Thymus (tissue), 11 donors: ENCODE data around the gene NCAPG2. TPM values are rescaled to one million over a fixed set of nuclear protein-coding genes. Genes with fewer than 3 reads are reported as not detected.
A peak's percentile ranks its signal among the peaks of the same experiment; 100 is the strongest.

Source experiments
- DNase-seq, 9 donors: peaks; one replicate each; pipeline ENCODE4 v3.0.0-alpha.2; 2013; ENCODE audit warnings: low spot score in 9 of 9, low read depth in 6 of 9, missing footprints in 1 of 9
- H3K27ac ChIP-seq, 2 donors: one replicate each; pipeline ENCODE4 v1.5.1; 2013; ENCODE audit warnings: control low read depth in 1 of 2, low read depth in 1 of 2, low read length in 1 of 2, mild to moderate bottlenecking in 1 of 2, moderate library complexity in 1 of 2
- H3K27me3 ChIP-seq, 2 donors: one replicate each; pipeline ENCODE4 v1.5.1; 2013; ENCODE audit warnings: low read length in 1 of 2; ENCODE audit not compliant: control insufficient read depth in 2 of 2, insufficient read depth in 1 of 2
- H3K36me3 ChIP-seq, 2 donors: one replicate each; pipeline ENCODE4 v1.5.1; 2013; ENCODE audit warnings: low read length in 1 of 2, mild to moderate bottlenecking in 1 of 2, moderate library complexity in 1 of 2; ENCODE audit not compliant: control insufficient read depth in 2 of 2, insufficient read depth in 2 of 2
- H3K4me1 ChIP-seq, 2 donors: one replicate each; pipeline ENCODE4 v1.5.1; 2013; ENCODE audit warnings: low read length in 2 of 2; ENCODE audit not compliant: control insufficient read depth in 2 of 2, insufficient read depth in 2 of 2
- H3K4me3 ChIP-seq, 2 donors: one replicate each; pipeline ENCODE4 v1.5.1; 2013; ENCODE audit warnings: low read length in 2 of 2, control low read depth in 1 of 2, mild to moderate bottlenecking in 1 of 2
- H3K9me3 ChIP-seq, 2 donors: one replicate each; pipeline ENCODE4 v1.5.1; 2013; ENCODE audit warnings: low read length in 1 of 2, mild to moderate bottlenecking in 1 of 2; ENCODE audit not compliant: control insufficient read depth in 2 of 2, insufficient read depth in 1 of 2
- WGBS: extraction: QIAGEN DNeasy Blood & Tissue Kit; methylation state at CpG from one replicate; pipeline ENCODE4 v1.1.7; 2013; 5-methylcytosine and 5-hydroxymethylcytosine counted together
- polyA plus RNA-seq: library from polyadenylated mRNA; stranded (reverse); fragments of 200-250 nt; gene quantifications from one replicate; pipeline ENCODE4 v1.2.3, GENCODE V29; 2013
- total RNA-seq: library from RNA; stranded (reverse); fragments of 120-200 nt; gene quantifications from one replicate; pipeline ENCODE4 v1.2.4, GENCODE V29; 2013
- donor health status: healthy.

NCAPG2 gene
- total and polyA plus RNA-seq, 2 donors, result 3.8 to 22.7 TPM

DNA sequence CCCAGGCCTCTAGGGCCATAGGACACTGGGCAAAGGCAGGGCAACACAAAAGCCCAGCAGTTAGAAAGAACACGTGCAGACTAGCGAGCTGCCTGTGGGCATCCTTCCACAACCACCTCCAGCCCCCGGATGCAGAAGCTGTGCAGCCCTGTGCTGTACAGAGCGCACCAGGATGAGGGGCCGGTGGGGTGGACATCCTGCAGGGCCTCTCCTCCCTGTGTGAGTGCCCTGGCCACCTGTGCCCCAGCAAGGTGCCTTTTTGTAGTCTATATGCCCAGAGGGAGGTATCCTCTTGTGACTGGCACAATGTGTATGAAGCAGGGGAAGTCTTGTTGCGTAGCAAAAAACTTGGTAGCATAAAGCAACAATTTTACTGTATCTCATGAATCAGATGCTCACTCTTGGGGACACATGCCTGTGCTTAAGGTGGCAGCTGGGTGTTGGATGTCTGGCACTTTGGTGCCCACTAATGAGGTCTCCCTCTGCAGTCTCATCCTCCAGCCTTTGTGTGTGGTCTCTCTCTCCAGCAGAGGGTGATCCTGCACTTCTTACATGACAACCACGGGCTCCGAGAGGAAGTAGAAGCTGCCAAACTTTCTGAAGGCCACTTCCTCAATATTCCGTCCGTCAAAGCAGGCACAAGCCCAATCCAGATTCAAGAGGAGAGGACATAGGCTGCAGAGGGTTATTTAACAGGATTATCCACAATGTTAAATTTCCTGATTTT lies 8.7 kb downstream of the NCAPG2 start:
- WGBS, result 68% methylated on average over 10 of the region's 10 CpGs
- Histone ChIP-seq H3K4me1 (peaks cover 0 to 2% of the 10 kb centered on the region in 2 donors), H3K4me3 (no peak overlapping the region), H3K9me3 (no peaks in the 10 kb centered on the region), H3K27me3 (no peaks in the 10 kb centered on the region), H3K36me3 (peaks cover 11 to 58% of the 10 kb centered on the region in 2 donors), H3K27ac (peak overlapping the region in 1 of 2 donors; percentile 25)
- DNase-seq, result peak in 8 of 9 donors; percentile 11 to 68 (median 32)

DNA sequence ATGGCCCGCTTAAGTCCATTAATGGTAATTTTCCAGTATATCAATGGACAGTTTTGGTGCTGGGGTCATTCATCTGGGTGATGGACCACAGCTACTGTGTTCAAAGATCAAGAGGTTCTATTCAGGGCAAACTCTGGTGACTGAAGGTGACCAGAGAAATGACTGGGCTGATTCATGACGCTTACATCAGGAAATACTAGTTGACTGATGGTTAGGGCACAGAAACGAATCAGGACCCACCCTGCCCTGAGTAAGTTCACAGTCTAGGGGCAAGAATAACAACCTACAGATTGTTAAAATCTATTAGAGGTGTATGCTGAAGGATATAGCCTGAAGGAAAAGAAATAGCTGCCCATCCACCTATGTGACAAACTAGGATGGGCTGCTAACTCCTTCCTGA lies 9.5 kb downstream of the NCAPG2 start:
- H3K27ac ChIP-seq, result no peak overlapping the region
- H3K36me3 ChIP-seq, result peaks cover 8 to 56% of the 10 kb centered on the region in 2 donors
- no peaks in the 10 kb centered on the region for H3K27me3 ChIP-seq
- H3K4me3 ChIP-seq, result no peak overlapping the region
- no peaks in the 10 kb centered on the region for H3K4me1 ChIP-seq
- WGBS, result 66% methylated on average over 3 of the region's 3 CpGs
- no peak for DNase-seq
- H3K9me3 ChIP-seq, result no peaks in the 10 kb centered on the region

GRCh38 chr7:158694650-158695049 lies 10.0 kb downstream of the NCAPG2 start:
- Histone ChIP-seq H3K27me3 (no peaks in the 10 kb centered on the region), H3K4me3 (no peak overlapping the region), H3K4me1 (no peaks in the 10 kb centered on the region), H3K9me3 (no peaks in the 10 kb centered on the region), H3K36me3 (peaks cover 8 to 56% of the 10 kb centered on the region in 2 donors), H3K27ac (no peak overlapping the region)
- DNase-seq, result no peak
- WGBS, result 89% methylated on average over 6 of the region's 6 CpGs

- Histone ChIP-seq H3K36me3 (peaks cover 12 to 69% of the 10 kb centered on the region in 2 donors), H3K9me3 (no peaks in the 10 kb centered on the region), H3K4me1 (no peaks in the 10 kb centered on the region), H3K27ac (no peak overlapping the region), H3K4me3 (no peak overlapping the region), H3K27me3 (no peaks in the 10 kb centered on the region)
- DNase-seq, result no peak
- WGBS, result 97% methylated on average over 2 of the region's 2 CpGs
Measured at GRCh38 chr7:158689488-158689887, 15.1 kb downstream of the NCAPG2 start.

DNA sequence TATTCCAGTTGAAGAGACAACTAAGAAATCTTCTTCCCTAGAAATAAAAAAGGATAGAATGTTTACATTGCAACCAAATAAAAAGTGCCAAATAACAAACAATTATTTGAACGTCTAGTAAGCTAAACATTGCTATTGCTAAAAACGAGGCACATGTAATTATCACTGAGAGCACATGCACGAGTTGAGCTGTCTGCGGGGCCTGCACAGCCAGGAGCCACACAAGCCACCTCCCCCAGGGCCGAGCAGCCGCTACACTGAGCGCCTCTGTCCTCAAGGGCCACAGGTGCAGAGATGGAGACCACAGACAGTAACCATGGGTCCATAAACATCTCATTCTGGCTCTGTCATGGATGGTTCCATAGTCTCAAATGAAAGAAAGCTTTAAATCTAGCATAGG lies 17.2 kb downstream of the NCAPG2 start:
- Histone ChIP-seq H3K27me3 (no peaks in the 10 kb centered on the region), H3K4me1 (no peaks in the 10 kb centered on the region), H3K4me3 (no peak overlapping the region), H3K36me3 (peaks cover 21 to 72% of the 10 kb centered on the region in 2 donors), H3K9me3 (no peaks in the 10 kb centered on the region), H3K27ac (no peak overlapping the region)
- no peak for DNase-seq
- 97% methylated on average over 7 of the region's 7 CpGs for WGBS

DNA sequence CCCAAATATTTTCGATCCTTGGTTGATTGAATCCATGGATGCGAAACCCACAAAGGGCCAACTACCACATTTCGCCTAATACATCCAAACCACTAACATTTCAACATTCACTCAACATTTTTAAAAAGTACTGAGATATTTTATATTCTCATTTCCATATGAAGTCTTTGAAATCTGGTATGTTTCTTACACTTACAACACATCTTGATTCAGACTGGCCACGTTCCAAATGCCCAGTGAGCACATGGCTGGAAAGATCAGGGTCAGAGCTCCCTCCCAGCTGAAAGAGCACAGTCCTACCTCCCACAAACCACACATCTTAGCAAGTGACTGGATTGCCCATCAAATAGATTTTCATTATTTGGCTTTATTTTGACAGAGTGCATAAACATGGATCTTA lies 18.9 kb downstream of the NCAPG2 start:
- no peaks in the 10 kb centered on the region for H3K4me1 ChIP-seq
- WGBS, result 98% methylated on average over 4 of the region's 4 CpGs
- H3K36me3 ChIP-seq, result peaks cover 21 to 71% of the 10 kb centered on the region in 2 donors

DNA sequence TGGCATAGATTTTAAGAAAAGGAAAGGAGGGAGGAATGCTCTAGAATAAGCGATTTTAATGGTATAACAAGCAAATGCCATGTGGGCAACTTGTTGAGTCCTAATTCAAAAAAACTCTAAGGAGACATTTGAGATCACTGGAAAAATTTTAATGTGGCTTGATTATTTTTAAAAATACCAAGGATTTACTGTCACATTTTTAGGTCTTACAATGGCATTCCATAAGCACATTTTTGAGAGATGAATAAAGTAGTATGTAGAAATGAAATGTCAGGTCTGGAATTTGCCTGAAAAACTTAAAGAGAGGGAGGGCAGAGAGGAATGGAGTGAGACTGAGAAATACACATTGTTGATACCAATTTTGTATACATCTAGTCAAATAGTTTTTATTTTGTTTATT lies 20.3 kb downstream of the NCAPG2 start:
- no peak for DNase-seq
- Histone ChIP-seq H3K4me1 (no peaks in the 10 kb centered on the region), H3K4me3 (no peak overlapping the region), H3K27ac (no peak overlapping the region), H3K27me3 (no peaks in the 10 kb centered on the region), H3K9me3 (no peaks in the 10 kb centered on the region), H3K36me3 (peaks cover 30 to 73% of the 10 kb centered on the region in 2 donors)
- 98% methylated on average over 1 of the region's 1 CpG for WGBS

More for the DNA sequence above, 18.9 kb downstream of the NCAPG2 start:
- Histone ChIP-seq H3K4me3 (no peak overlapping the region), H3K9me3 (no peaks in the 10 kb centered on the region), H3K27ac (no peak overlapping the region), H3K27me3 (no peaks in the 10 kb centered on the region)
- DNase-seq, result no peak

GRCh38 chr7:158683541-158683940 lies 21.1 kb downstream of the NCAPG2 start:
- Histone ChIP-seq H3K4me1 (no peaks in the 10 kb centered on the region), H3K9me3 (no peaks in the 10 kb centered on the region), H3K27me3 (no peaks in the 10 kb centered on the region), H3K27ac (no peak overlapping the region), H3K36me3 (peaks cover 32 to 73% of the 10 kb centered on the region in 2 donors), H3K4me3 (no peak overlapping the region)
- DNase-seq, result no peak
- 93% methylated on average over 2 of the region's 2 CpGs for WGBS

GRCh38 chr7:158682456-158682855 lies 22.1 kb downstream of the NCAPG2 start:
- Histone ChIP-seq H3K27ac (no peak overlapping the region), H3K27me3 (no peaks in the 10 kb centered on the region), H3K4me1 (no peaks in the 10 kb centered on the region), H3K9me3 (no peaks in the 10 kb centered on the region), H3K36me3 (peaks cover 30 to 71% of the 10 kb centered on the region in 2 donors), H3K4me3 (no peak overlapping the region)
- DNase-seq, result no peak
